A549 (cell line): ENCODE measurements around the gene ANKRD6. TPM values are rescaled to one million over a fixed set of nuclear protein-coding genes. Genes with fewer than 3 reads are reported as not detected.

Experiments used
- ATAC-seq, 2 experiments: fragments of 200-7000 bp in 1 of 2; fragments of >200 bp in 1 of 2; cut with Nextera tagmentation in 1 of 2; cut with Tn5 transposase in 1 of 2; 3 replicates each; pipeline versions ENCODE4 v1.8.0 to v1.9.1; 2018 to 2020; ENCODE audit warnings: mild to moderate bottlenecking in 1 of 2, moderate library complexity in 1 of 2
- CTCF ChIA-PET: fragments of 300-600 bp; sonication (Branson Sonifier 250); formaldehyde crosslinking; extraction: SDS; loops from one replicate; lab custom pipeline; 2021; ENCODE audit warnings: antibody characterized with exemption, inconsistent platforms; lab: Yijun Ruan, JAX
- POLR2A ChIA-PET: fragments of 350-600 bp; formaldehyde crosslinking; extraction: SDS; loops from one replicate; lab custom pipeline; 2021; ENCODE audit warnings: antibody characterized with exemption, inconsistent platforms; lab: Yijun Ruan, JAX
- DNase-seq, 2 experiments: peaks; one replicate each; pipeline versions ENCODE4 v3.0.0 to v3.0.0-alpha.2; 2011 to 2016; ENCODE audit warnings: low read depth in 1 of 2, low spot score in 1 of 2
- FAIRE-seq: peaks from 2 replicates; lab custom pipeline; 2011; peaks lifted over from hg19 to GRCh38; lab: Jason Lieb, UNC
- H3K27ac ChIP-seq, 2 experiments: fragments of >200 bp; sonication (Bioruptor Twin); formaldehyde crosslinking; 3 replicates each; pipeline ENCODE4 v1.5.1; 2016 to 2017
- H3K4me1 ChIP-seq: fragments of >200 bp; sonication (Bioruptor Twin); formaldehyde crosslinking; 3 replicates; pipeline ENCODE4 v1.6.1; 2016
- H3K4me2 ChIP-seq: fragments of >200 bp; sonication (Bioruptor Twin); formaldehyde crosslinking; 3 replicates; pipeline ENCODE4 v1.6.1; 2016
- H3K4me3 ChIP-seq: fragments of >200 bp; sonication (Bioruptor Twin); formaldehyde crosslinking; 3 replicates; pipeline ENCODE4 v1.5.1; 2016
- H3K9me3 ChIP-seq: fragments of >200 bp; sonication (Bioruptor Twin); formaldehyde crosslinking; 3 replicates; pipeline ENCODE4 v1.6.1; 2016
- CBX2 ChIP-seq: fragments of 200-600 bp; sonication (generic); IDR thresholded peaks from 2 replicates; pipeline ENCODE4 v1.6.1; 2016; ENCODE audit warnings: low read depth, mild to moderate bottlenecking, borderline replicate concordance
- CHD2 ChIP-seq: fragments of 150-350 bp; IDR thresholded peaks from 2 replicates; pipeline ENCODE4 v1.6.1; 2014; ENCODE audit warnings: low read length; ENCODE audit not compliant: partially characterized antibody
- EHMT2 ChIP-seq: fragments of 200-600 bp; sonication (generic); IDR thresholded peaks from 2 replicates; pipeline ENCODE4 v1.6.1; 2016; ENCODE audit warnings: antibody characterized with exemption, low read depth, mild to moderate bottlenecking, moderate library complexity
- FOSL2 ChIP-seq, 2 experiments: fragments of 450-650 bp in 1 of 2; fragments of >200 bp in 1 of 2; sonication (Bioruptor Twin) in 1 of 2; formaldehyde crosslinking; IDR thresholded peaks; 2 replicates each; pipeline versions ENCODE4 v1.5.0 to v1.6.1; 2016 to 2020; ENCODE audit warnings: mild to moderate bottlenecking in 1 of 2, moderate library complexity in 1 of 2
- HDAC2 ChIP-seq: fragments of 200-600 bp; sonication (generic); IDR thresholded peaks from 2 replicates; pipeline ENCODE4 v1.6.1; 2016
- HEYL ChIP-seq: fragments of 250-450 bp; sonication (Bioruptor Pico); IDR thresholded peaks from 2 replicates; pipeline ENCODE4 v1.8.0; 2021; ENCODE audit warnings: mild to moderate bottlenecking, moderate library complexity
- MAFK ChIP-seq: fragments of 450-650 bp; IDR thresholded peaks from 2 replicates; pipeline ENCODE4 v1.6.1; 2014; ENCODE audit not compliant: partially characterized antibody
- NPAS2 ChIP-seq: fragments of 250-450 bp; sonication (Bioruptor Pico); IDR thresholded peaks from 2 replicates; pipeline ENCODE4 v1.8.0; 2022; ENCODE audit warnings: mild to moderate bottlenecking, moderate library complexity, borderline replicate concordance
- NR3C1 ChIP-seq: fragments of >200 bp; sonication (Bioruptor Twin); formaldehyde crosslinking; IDR thresholded peaks from 3 replicates; pipeline ENCODE4 v1.6.1; 2017
- PHF8 ChIP-seq: fragments of 200-600 bp; sonication (generic); IDR thresholded peaks from 2 replicates; pipeline ENCODE4 v1.6.1; 2016; ENCODE audit warnings: low read depth, mild to moderate bottlenecking, antibody characterized with exemption, moderate library complexity, borderline replicate concordance
- POLR2A ChIP-seq: IDR thresholded peaks from 2 replicates; pipeline ENCODE4 v1.6.1; 2012; ENCODE audit warnings: mild to moderate bottlenecking, low read length
- POLR2AphosphoS2 ChIP-seq: conservative IDR thresholded peaks from 2 replicates; pipeline ENCODE4 v1.6.1; 2012; ENCODE audit warnings: low read length, improper control_type of control experiment, inconsistent platforms
- RAD21 ChIP-seq, 2 experiments: fragments of >200 bp in 1 of 2; sonication (Bioruptor Twin) in 1 of 2; formaldehyde crosslinking in 1 of 2; IDR thresholded peaks in 1 of 2; conservative IDR thresholded peaks in 1 of 2; 2 replicates in 1 of 2; 3 replicates in 1 of 2; pipeline ENCODE4 v1.6.1; 2012 to 2018; ENCODE audit warnings: inconsistent platforms in 1 of 2
- SMC3 ChIP-seq: fragments of >200 bp; sonication (Bioruptor Twin); formaldehyde crosslinking; IDR thresholded peaks from 3 replicates; pipeline ENCODE4 v1.6.1; 2018; ENCODE audit warnings: inconsistent platforms
- SREBF2 ChIP-seq: fragments of 450-650 bp; IDR thresholded peaks from 2 replicates; pipeline ENCODE4 v1.6.1; 2014; ENCODE audit warnings: mild to moderate bottlenecking, moderate library complexity
- TP53 ChIP-seq: fragments of 250-450 bp; sonication (Bioruptor Pico); IDR thresholded peaks from 2 replicates; pipeline ENCODE4 v1.5.0; 2021; ENCODE audit warnings: mild to moderate bottlenecking, moderate library complexity
- ZFP36 ChIP-seq: fragments of 450-650 bp; IDR thresholded peaks from 2 replicates; pipeline ENCODE4 v1.6.1; 2014; ENCODE audit warnings: borderline replicate concordance; ENCODE audit not compliant: partially characterized antibody
- ZNF302 ChIP-seq: fragments of 250-450 bp; sonication (Bioruptor Pico); IDR thresholded peaks from 2 replicates; pipeline ENCODE4 v1.9.0; 2021; ENCODE audit warnings: inconsistent platforms, mild to moderate bottlenecking, moderate library complexity
- ZSCAN20 ChIP-seq: fragments of 250-450 bp; sonication (Bioruptor Pico); IDR thresholded peaks from 2 replicates; pipeline ENCODE4 v1.8.0; 2022; ENCODE audit warnings: mild to moderate bottlenecking, moderate library complexity
- WGBS: methylation state at CpG from one replicate; pipeline ENCODE4 v1.1.6; 2017; ENCODE audit errors: missing lambda C conversion rate; 5-methylcytosine and 5-hydroxymethylcytosine counted together
- polyA plus RNA-seq, 4 experiments: library from polyadenylated mRNA; depleted of rRNA in 3 of 4; stranded (reverse); fragments of >200 nt; fragmentation: RNase III in 1 of 4; extraction: RNeasy Plus Mini Kit Qiagen cat#74134 plus additional on column Dnase treatment in 1 of 4; gene quantifications; 2 replicates in 3 of 4; 3 replicates in 1 of 4; pipeline ENCODE4 v1.2.3, GENCODE V29; 2011 to 2017
- TF ChIP-seq, protein P1 (sequence below): fragments of >200 bp; sonication (Bioruptor Twin); formaldehyde crosslinking; IDR thresholded peaks from 3 replicates; pipeline ENCODE4 v1.6.1; 2016
- TF ChIP-seq, protein P2 (sequence below): fragments of 150-350 bp; IDR thresholded peaks from 2 replicates; pipeline ENCODE4 v1.6.1; 2014; ENCODE audit warnings: low read depth, mild to moderate bottlenecking, low read length
- TF ChIP-seq, protein P3 (sequence below): IDR thresholded peaks from 2 replicates; pipeline ENCODE4 v1.6.1; 2012
- TF ChIP-seq, protein P4 (sequence below): fragments of >200 bp; sonication (Bioruptor Twin); formaldehyde crosslinking; IDR thresholded peaks from 3 replicates; pipeline ENCODE4 v1.5.1; 2016
- TF ChIP-seq, protein P5 (sequence below): IDR thresholded peaks from 2 replicates; pipeline ENCODE4 v1.6.1; 2012
- TF ChIP-seq, protein P6 (sequence below): IDR thresholded peaks from 2 replicates; pipeline ENCODE4 v1.6.1; 2012; ENCODE audit warnings: low read depth, borderline replicate concordance

ANKRD6 gene
- polyA plus RNA-seq, 2 of the 4 experiments (the other 2 are of a cell fraction), result 2.2 to 3.6 TPM

DNA sequence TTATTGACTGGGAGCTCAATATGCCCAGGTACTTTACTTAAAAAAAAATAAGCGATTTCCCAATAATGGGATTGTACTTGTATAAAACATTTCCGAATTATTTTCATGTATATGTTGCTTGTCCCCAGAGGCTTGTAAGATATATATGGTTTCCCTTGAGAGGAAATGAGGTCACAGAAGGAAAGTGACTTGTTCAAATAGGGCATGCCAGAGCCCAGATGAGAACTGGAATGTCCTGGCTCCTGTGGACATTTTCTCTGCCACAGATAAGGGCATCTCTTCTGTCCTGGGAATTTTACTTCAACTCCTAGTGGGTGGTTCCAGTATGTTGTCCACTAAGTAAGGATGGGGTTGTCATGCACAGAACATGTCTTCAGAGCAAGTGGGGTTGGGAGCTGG is 142.6 kb downstream of the ANKRD6 start (continued):
- no peak for TF ChIP-seq ZFP36
- TF ChIP-seq NR3C1, result no peak
- TF ChIP-seq POLR2A, result no peak

DNA sequence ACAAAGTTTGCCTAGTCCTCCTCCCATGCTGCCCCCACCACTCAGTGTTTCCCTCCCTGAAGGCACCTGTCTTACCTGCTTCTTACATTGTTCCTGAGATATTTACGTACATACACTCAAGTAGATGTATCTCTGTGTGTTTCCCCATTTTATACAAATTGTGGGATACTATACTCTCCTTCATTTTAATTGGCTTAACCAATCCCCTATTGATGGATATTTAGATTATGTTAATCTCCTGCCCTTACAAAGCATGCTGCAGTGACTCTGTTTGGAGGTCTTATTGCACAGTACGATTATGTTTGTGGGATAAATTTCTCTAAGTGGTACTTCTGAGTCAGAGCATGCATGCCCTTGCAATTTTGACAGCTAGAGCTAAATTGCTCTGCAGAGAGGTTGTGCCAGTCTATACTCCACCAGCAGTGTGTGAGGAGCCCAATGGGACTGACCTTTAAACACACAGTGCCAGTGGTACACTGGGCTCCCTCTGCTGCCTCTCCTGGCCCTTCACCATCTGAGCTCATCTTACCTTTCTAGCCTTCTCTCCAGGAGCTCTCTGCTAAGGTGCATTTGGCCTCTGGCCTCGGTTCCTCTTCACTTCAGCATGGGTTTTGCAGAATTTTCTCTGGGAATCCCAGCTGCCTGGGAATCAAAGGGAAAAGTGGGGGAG is 148.2 kb downstream of the ANKRD6 start:
- Histone ChIP-seq H3K4me3 (no peak overlapping the region), H3K4me2 (no peak overlapping the region), H3K9me3 (no peaks in the 10 kb centered on the region), H3K27ac (no peak overlapping the region), H3K4me1 (no peaks in the 10 kb centered on the region)
- POLR2A ChIA-PET, result no interaction called here
- TF ChIP-seq SREBF2 (no peak), PHF8 (no peak), NPAS2 (CRISPR knock-in tag) (no peak), POLR2A (no peak), ZNF302 (CRISPR knock-in tag) (no peak), RAD21 (conservative IDR thresholded peaks at IDR 0.05 in 1 of 2, IDR thresholded peaks at IDR 0.05 in 1 of 2) (no peak), HDAC2 (no peak), POLR2AphosphoS2 (no peak), CBX2 (no peak), ZFP36 (no peak), SMC3 (no peak), ZSCAN20 (no peak), FOSL2 (IDR thresholded peaks at IDR 0.05) (no peak), FOSL2 (CRISPR knock-in tag; IDR thresholded peaks at IDR 0.05) (no peak)
- TF ChIP-seq, protein P1, sequence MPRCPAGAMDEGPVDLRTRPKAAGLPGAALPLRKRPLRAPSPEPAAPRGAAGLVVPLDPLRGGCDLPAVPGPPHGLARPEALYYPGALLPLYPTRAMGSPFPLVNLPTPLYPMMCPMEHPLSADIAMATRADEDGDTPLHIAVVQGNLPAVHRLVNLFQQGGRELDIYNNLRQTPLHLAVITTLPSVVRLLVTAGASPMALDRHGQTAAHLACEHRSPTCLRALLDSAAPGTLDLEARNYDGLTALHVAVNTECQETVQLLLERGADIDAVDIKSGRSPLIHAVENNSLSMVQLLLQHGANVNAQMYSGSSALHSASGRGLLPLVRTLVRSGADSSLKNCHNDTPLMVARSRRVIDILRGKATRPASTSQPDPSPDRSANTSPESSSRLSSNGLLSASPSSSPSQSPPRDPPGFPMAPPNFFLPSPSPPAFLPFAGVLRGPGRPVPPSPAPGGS, result no peak
- TF ChIP-seq, protein P2, sequence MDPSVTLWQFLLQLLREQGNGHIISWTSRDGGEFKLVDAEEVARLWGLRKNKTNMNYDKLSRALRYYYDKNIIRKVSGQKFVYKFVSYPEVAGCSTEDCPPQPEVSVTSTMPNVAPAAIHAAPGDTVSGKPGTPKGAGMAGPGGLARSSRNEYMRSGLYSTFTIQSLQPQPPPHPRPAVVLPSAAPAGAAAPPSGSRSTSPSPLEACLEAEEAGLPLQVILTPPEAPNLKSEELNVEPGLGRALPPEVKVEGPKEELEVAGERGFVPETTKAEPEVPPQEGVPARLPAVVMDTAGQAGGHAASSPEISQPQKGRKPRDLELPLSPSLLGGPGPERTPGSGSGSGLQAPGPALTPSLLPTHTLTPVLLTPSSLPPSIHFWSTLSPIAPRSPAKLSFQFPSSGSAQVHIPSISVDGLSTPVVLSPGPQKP, result no peak
- TF ChIP-seq, protein P3, sequence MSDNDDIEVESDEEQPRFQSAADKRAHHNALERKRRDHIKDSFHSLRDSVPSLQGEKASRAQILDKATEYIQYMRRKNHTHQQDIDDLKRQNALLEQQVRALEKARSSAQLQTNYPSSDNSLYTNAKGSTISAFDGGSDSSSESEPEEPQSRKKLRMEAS, result no peak
- DNase-seq (no peak), ATAC-seq (no peak), FAIRE-seq (no peak)
- WGBS, result 40% methylated on average over 3 of the region's 3 CpGs
- CTCF ChIA-PET, result interaction anchor here (1.2 kb wide), 1 partner anchor 23 kb away, joined by 3 read pairs; no protein-coding TSS in a partner anchor

DNA sequence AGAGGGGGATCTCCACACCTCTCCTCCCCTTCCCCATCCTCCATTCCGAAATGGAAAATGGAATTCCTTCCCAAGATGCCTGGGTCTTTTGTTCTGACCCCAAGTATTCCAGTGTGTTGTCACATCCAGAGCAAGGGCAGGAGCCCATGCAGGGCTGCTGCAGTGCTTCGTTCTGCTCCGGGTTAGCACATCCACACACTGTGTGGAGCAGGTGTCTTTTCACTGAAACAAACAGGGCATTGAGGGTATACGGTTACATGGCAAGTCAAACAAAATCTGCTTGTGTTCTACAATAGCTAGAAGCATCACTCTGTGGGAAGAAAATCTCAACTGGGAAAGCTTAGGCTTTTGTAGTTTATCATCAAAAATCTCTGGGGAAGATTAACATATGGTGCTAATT is 148.7 kb downstream of the ANKRD6 start:
- CTCF ChIA-PET, result interaction anchor here (1.2 kb wide), 1 partner anchor 23 kb away, joined by 3 read pairs; no protein-coding TSS in a partner anchor
- FAIRE-seq, result no peak
- H3K4me3 ChIP-seq, result no peak overlapping the region
- no peaks in the 10 kb centered on the region for H3K4me1 ChIP-seq
- POLR2A ChIA-PET, result no interaction called here
- no peak overlapping the region for H3K4me2 ChIP-seq
- H3K9me3 ChIP-seq, result no peaks in the 10 kb centered on the region
- TF ChIP-seq, protein P4, sequence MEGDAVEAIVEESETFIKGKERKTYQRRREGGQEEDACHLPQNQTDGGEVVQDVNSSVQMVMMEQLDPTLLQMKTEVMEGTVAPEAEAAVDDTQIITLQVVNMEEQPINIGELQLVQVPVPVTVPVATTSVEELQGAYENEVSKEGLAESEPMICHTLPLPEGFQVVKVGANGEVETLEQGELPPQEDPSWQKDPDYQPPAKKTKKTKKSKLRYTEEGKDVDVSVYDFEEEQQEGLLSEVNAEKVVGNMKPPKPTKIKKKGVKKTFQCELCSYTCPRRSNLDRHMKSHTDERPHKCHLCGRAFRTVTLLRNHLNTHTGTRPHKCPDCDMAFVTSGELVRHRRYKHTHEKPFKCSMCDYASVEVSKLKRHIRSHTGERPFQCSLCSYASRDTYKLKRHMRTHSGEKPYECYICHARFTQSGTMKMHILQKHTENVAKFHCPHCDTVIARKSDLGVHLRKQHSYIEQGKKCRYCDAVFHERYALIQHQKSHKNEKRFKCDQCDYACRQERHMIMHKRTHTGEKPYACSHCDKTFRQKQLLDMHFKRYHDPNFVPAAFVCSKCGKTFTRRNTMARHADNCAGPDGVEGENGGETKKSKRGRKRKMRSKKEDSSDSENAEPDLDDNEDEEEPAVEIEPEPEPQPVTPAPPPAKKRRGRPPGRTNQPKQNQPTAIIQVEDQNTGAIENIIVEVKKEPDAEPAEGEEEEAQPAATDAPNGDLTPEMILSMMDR, result no peak
- TF ChIP-seq TP53 (CRISPR knock-in tag) (no peak), MAFK (no peak), HEYL (CRISPR knock-in tag) (no peak), ZSCAN20 (no peak), SMC3 (no peak), POLR2A (no peak), EHMT2 (no peak), CHD2 (no peak), FOSL2 (IDR thresholded peaks at IDR 0.05) (no peak), FOSL2 (CRISPR knock-in tag; IDR thresholded peaks at IDR 0.05) (no peak)
- TF ChIP-seq, protein P5, sequence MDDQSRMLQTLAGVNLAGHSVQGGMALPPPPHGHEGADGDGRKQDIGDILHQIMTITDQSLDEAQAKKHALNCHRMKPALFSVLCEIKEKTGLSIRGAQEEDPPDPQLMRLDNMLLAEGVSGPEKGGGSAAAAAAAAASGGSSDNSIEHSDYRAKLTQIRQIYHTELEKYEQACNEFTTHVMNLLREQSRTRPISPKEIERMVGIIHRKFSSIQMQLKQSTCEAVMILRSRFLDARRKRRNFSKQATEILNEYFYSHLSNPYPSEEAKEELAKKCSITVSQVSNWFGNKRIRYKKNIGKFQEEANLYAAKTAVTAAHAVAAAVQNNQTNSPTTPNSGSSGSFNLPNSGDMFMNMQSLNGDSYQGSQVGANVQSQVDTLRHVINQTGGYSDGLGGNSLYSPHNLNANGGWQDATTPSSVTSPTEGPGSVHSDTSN, result no peak
- TF ChIP-seq, protein P6, sequence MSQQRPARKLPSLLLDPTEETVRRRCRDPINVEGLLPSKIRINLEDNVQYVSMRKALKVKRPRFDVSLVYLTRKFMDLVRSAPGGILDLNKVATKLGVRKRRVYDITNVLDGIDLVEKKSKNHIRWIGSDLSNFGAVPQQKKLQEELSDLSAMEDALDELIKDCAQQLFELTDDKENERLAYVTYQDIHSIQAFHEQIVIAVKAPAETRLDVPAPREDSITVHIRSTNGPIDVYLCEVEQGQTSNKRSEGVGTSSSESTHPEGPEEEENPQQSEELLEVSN, result no peak
- no peak overlapping the region for H3K27ac ChIP-seq
- 81% methylated on average over 4 of the region's 4 CpGs for WGBS
- DNase-seq, result no peak
- no peak for ATAC-seq
